ENCODE measurements around the gene WNT7A. TPM values are rescaled to one million over a fixed set of nuclear protein-coding genes. Genes with fewer than 3 reads are reported as not detected.

The WNT7A gene
- total RNA-seq, 1 experiment from 2014 or later, result not detected

GRCh38 chr3:13825311-13825579 is 54.6 kb downstream of the WNT7A start:
- Histone ChIP-seq H3K79me1 (ENCODE audit: insufficient read depth, low read depth, low read length, poor library complexity, severe bottlenecking) (no peaks in the 10 kb centered on the region), H2AFZ (ENCODE audit: low read length) (no peak overlapping the region), H4K8ac (replicated peaks; ENCODE audit: insufficient read length, low read depth, low read length) (no peak overlapping the region), H2BK120ac (ENCODE audit: low read depth, low read length, poor library complexity, severe bottlenecking) (no peak overlapping the region), H4K91ac (ENCODE audit: insufficient read length, low read depth, low read length) (no peak overlapping the region), H2BK5ac (ENCODE audit: insufficient read length, low read length) (no peak overlapping the region), H3T11ph (ENCODE audit: low read length) (no peak overlapping the region), H3K9me3 (ENCODE audit: control insufficient read depth, low read depth, low read length) (no peaks in the 10 kb centered on the region), H3K27me3 (ENCODE audit: insufficient read depth, low read length) (no peaks in the 10 kb centered on the region), H3K56ac (ENCODE audit: insufficient read length, low read depth, low read length) (no peak overlapping the region), H3K9ac (ENCODE audit: extremely low read depth, insufficient read length, low read length) (no peak overlapping the region), H4K20me1 (ENCODE audit: control insufficient read depth, insufficient read depth, insufficient read length) (no peaks in the 10 kb centered on the region), H2BK20ac (ENCODE audit: low read depth, low read length, poor library complexity, severe bottlenecking) (no peak overlapping the region), H3K18ac (ENCODE audit: insufficient read length, low read depth, low read length) (no peak overlapping the region), H3K4me2 (ENCODE audit: insufficient read depth, insufficient read length, low read length) (no peak overlapping the region), H2AK5ac (ENCODE audit: insufficient read length, low read length) (no peak overlapping the region), H3K4me1 (ENCODE audit: insufficient read depth, low read length) (no peaks in the 10 kb centered on the region), H3K23ac (ENCODE audit: insufficient read length, low read depth, low read length) (no peak overlapping the region), H3K23me2 (ENCODE audit: insufficient read length, low read depth, low read length, poor library complexity, severe bottlenecking) (no peaks in the 10 kb centered on the region), H3K27ac (ENCODE audit: insufficient read length, low read depth, low read length) (no peak overlapping the region), H2BK15ac (ENCODE audit: low read depth, low read length) (no peak overlapping the region), H3K4ac (ENCODE audit: low read depth, low read length) (no peak overlapping the region), H3K79me2 (ENCODE audit: insufficient read depth, low read length) (no peaks in the 10 kb centered on the region), H4K5ac (ENCODE audit: insufficient read length, low read depth, low read length) (no peak overlapping the region), H3K14ac (ENCODE audit: insufficient read depth, low read length) (no peak overlapping the region), H2BK12ac (ENCODE audit: insufficient read length, low read depth, low read length) (no peak overlapping the region)
- no peak overlapping the region for H3K4me3 Mint-ChIP-seq
- peaks cover 19% of the 10 kb centered on the region for H3K27me3 Mint-ChIP-seq (ENCODE audit: low read depth)
- H3K27ac Mint-ChIP-seq, result no peak overlapping the region; a peak in 1 of 7 replicates
- DNase-seq, result no peak
- H3K4me1 Mint-ChIP-seq, result peaks cover 8 to 15% of the 10 kb centered on the region in 2 experiments; a peak in 3 of 4 replicates
- WGBS (ENCODE audit: extremely low coverage, insufficient read length, low lambda C conversion rate), result no CpG with 5 or more reads among the region's 3 CpGs
- no peaks in the 10 kb centered on the region; a peak in 1 of 7 replicates for H3K36me3 Mint-ChIP-seq (ENCODE audit: insufficient read depth in 1 of 3, low read depth in 3 of 3)
- H3K9me3 Mint-ChIP-seq, result no peaks in the 10 kb centered on the region; a peak in 2 of 5 replicates
- TF ChIP-seq, protein P1, sequence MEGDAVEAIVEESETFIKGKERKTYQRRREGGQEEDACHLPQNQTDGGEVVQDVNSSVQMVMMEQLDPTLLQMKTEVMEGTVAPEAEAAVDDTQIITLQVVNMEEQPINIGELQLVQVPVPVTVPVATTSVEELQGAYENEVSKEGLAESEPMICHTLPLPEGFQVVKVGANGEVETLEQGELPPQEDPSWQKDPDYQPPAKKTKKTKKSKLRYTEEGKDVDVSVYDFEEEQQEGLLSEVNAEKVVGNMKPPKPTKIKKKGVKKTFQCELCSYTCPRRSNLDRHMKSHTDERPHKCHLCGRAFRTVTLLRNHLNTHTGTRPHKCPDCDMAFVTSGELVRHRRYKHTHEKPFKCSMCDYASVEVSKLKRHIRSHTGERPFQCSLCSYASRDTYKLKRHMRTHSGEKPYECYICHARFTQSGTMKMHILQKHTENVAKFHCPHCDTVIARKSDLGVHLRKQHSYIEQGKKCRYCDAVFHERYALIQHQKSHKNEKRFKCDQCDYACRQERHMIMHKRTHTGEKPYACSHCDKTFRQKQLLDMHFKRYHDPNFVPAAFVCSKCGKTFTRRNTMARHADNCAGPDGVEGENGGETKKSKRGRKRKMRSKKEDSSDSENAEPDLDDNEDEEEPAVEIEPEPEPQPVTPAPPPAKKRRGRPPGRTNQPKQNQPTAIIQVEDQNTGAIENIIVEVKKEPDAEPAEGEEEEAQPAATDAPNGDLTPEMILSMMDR (conservative IDR thresholded peaks at IDR 0.05), result no peak

Data from H9 (cell line).